ENCODE results near the gene CEACAM1. TPM values are rescaled to one million over a fixed set of nuclear protein-coding genes. Genes with fewer than 3 reads are reported as not detected.

Gene CEACAM1
- total and polyA plus RNA-seq, 2 of the 13 experiments (the other 11 are each of a cell fraction or from before 2014, with no cell fraction given): 13.5 to 332 TPM

- no peak for TF ChIP-seq ZNF574 (CRISPR knock-in tag; IDR thresholded peaks at IDR 0.05)
- TF ChIP-seq CAMTA2 (CRISPR knock-in tag; IDR thresholded peaks at IDR 0.05; ENCODE audit: borderline replicate concordance): no peak
- no peak for TF ChIP-seq KDM2A (CRISPR knock-in tag; IDR thresholded peaks at IDR 0.05; ENCODE audit: borderline replicate concordance, low read depth)
- no peak for TF ChIP-seq POGK (CRISPR knock-in tag; conservative IDR thresholded peaks at IDR 0.05)
- peak; percentile 75 for TF ChIP-seq RCOR2 (CRISPR knock-in tag; IDR thresholded peaks at IDR 0.05)
- TF ChIP-seq MIER2 (CRISPR knock-in tag; IDR thresholded peaks at IDR 0.05): no peak
- TF ChIP-seq ZBTB21 (CRISPR knock-in tag; IDR thresholded peaks at IDR 0.05): no peak
- no peak; the same call in 1 of the 2 replicates for TF ChIP-seq ZNF274 (CRISPR knock-in tag; IDR thresholded peaks at IDR 0.05)
- TF ChIP-seq TGIF2 (CRISPR knock-in tag; IDR thresholded peaks at IDR 0.05): no peak
- peak; percentile 99 for TF ChIP-seq HNF1B (CRISPR knock-in tag; IDR thresholded peaks at IDR 0.05)
- no peak for TF ChIP-seq DR1 (CRISPR knock-in tag; IDR thresholded peaks at IDR 0.05)
- no peak for TF ChIP-seq HMG20B (CRISPR knock-in tag; conservative IDR thresholded peaks at IDR 0.05)
- TF ChIP-seq BRCA1 (CRISPR knock-in tag; IDR thresholded peaks at IDR 0.05): 0 out of 2 replicates have a peak, but pooled peaks have one; percentile 62
- no peak for TF ChIP-seq ZFP37 (CRISPR knock-in tag; IDR thresholded peaks at IDR 0.05; ENCODE audit: borderline replicate concordance)
- TF ChIP-seq ZNF784 (CRISPR knock-in tag; IDR thresholded peaks at IDR 0.05; ENCODE audit: borderline replicate concordance): no peak
- no peak for TF ChIP-seq ZNF512 (CRISPR knock-in tag; IDR thresholded peaks at IDR 0.05)
- TF ChIP-seq KDM6A (CRISPR knock-in tag; IDR thresholded peaks at IDR 0.05; ENCODE audit: low read depth): peak; percentile 85
- TF ChIP-seq CSRNP2 (CRISPR knock-in tag; conservative IDR thresholded peaks at IDR 0.05; ENCODE audit: low read depth): no peak
Observed at GRCh38 chr19:42497492-42498168, 30.7 kb downstream of the CEACAM1 start (continued).

Measured in HepG2 (cell line).